Right renal pelvis (tissue), 4 donors: Measurements from ENCODE around the gene DEPDC4. TPM values are rescaled to one million over a fixed set of nuclear protein-coding genes. Genes with fewer than 3 reads are reported as not detected.
A peak's percentile ranks its signal among the peaks of the same experiment; 100 is the strongest.

Experiments used
- DNase-seq, 4 donors: peaks; one replicate each; pipeline ENCODE4 v3.0.0-alpha.2; 2013; ENCODE audit warnings: low read depth in 4 of 4, low spot score in 3 of 4, missing footprints in 1 of 4
- polyA plus RNA-seq, 4 donors: library from polyadenylated mRNA; unstranded; fragments of 120-200 nt; gene quantifications; one replicate each; pipeline ENCODE4 v1.2.1, GENCODE V29; 2013; ENCODE audit not compliant: insufficient read length in 4 of 4

The DEPDC4 gene
- polyA plus RNA-seq, 4 donors = 4.1 to 5.9 (median 4.8) TPM

DNA sequence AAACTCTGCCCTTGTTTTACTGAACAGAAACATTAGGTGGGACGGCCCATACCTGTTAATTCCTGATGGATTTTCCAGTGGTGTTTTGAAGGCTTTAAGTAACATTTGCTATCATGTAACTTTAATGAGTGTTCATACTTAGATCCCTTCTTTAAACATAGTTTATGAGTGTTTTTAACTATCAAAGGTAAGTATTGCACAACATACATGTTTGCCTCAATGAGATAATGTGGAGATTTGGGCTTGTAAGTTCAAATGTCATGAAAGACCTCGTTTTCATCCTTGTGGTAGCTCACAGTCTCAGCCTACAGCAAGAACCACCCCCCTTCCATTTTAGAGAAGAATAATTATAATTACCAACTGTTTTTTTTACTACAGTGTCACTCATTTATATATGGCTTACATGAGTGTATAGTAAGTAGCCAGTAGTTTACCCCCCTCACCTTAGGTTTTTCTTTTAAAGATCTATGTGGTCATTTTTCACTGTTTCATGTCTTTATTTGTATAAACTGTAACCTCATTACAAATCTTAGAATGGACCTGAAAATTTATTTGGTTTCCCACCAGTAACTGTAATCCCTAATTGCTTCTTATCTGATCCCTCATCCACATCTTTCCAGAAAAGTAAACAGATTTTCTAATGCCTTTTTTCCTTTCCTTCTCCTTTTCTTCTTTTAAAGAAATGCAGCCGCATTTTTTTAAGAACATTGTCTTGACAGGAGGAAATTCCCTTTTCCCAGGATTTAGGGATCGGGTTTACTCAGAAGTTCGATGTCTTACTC, 47.4 kb downstream of the DEPDC4 start:
- no peak for DNase-seq

DNA sequence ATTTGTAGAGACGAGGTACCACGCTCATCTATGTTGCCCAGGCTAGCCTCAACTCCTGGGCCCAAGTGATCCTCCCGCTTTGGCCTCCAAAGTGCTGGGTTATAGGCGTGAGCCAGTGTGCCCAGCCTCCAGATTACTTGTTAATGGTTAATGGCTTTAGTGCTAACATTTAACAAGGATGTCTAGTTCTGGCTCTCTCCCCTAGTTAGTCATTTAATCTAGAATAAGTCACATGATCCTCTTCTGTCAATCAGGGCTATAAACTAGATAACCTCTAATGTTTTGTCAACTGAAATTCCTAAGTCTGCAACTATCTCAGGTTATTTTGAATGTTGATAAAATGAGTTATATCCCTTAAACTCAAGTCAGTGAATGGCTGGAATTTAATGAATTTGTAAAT, 50.5 kb downstream of the DEPDC4 start:
- DNase-seq = no peak

DNA sequence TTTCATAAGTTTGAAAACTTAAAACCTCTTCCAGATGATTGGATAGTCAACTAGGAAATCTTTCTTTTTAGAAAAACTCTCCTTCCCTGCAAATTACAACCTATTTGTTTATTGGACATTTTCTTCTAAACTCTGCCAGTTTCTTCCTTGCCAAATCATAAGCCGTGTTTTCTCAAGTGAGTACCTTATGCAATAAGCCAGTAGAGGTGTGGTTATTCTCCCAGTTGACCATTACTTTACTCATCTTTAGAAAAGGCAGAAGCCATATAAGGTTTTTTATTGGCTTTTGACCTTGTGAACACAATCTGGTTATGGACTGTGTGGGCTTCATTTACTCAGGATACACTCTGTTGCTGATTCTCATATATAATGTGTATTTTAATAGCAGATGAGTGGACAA, 51.7 kb downstream of the DEPDC4 start:
- DNase-seq = no peak

DNA sequence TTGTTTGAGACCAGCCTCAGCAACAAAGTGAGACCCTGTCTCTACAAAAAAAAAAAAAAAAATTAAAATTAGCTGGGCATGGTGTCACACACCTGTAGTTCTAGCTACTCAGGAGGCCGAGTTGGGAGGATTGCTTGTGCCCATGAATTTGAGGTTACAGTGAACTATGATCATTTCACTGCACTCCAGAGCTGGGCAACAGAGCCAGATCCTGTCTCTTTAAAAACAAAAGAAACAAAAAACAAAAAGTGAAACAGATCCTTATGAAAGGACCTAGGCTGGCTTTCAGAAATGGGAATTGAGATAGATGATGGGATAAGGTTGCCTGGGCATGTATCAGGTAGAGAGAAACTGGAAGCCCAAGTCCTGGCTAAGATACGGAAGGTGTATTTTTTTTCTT, 52.4 kb downstream of the DEPDC4 start:
- no peak for DNase-seq

DNA sequence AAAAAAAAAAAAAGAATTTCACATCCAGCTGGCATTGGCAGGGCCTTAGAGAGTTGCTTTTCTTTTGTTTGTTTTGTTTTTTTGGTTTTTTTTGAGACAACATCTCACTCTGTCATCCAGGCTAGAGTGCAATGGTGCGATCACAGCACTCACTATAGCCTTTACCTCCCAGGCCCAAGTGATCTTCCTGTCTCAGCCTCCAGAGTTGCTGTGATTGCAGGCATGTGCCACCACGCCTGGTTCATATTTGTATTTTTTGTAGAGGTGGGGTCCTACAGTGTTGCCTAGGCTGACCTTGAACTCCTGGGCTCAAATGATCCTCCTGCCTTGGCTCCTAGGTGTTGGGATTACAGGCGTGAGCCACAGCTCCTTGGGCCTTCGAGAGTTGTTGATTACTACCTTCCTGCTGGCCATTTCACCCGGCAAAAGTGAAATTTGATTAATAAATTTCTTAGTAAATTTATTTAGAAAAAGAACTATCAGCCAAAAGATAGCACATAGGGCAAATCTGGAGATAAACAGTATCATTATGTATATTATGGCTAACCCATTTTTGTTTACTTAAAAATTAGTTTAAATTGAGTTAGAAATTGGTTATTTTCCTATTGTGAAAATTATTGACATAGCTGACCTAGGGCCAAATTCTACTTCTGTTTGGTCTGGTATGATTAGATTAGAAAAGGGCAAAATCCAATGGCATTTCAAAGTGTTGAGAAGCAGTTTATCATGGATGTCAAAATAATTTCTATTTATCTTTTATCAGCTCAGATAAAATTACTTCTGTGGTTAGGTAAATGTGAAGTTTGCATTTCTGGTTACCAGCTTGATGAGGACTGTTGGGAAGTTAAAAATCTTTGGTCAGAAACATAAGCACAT, 53.6 kb downstream of the DEPDC4 start:
- no peak for DNase-seq

DNA sequence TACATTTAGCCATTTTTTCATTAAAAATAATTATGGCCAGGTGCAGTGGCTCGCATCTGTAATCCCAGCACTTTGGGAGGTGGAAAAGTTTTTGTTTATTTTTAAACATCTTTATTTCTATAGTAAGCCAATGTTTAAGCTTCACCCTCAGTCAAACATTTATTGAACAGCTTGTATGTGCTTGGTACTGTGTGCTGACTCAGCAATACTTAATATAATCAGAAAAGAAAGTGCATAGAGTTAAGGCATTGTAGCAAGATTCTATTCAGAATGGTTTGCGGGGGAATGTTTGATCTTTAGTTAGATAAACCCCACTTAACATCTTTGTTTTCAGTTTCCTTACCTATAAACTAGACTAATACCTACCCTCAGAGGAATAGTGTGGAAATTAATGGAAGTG, 55.2 kb downstream of the DEPDC4 start:
- no peak for DNase-seq

DNA sequence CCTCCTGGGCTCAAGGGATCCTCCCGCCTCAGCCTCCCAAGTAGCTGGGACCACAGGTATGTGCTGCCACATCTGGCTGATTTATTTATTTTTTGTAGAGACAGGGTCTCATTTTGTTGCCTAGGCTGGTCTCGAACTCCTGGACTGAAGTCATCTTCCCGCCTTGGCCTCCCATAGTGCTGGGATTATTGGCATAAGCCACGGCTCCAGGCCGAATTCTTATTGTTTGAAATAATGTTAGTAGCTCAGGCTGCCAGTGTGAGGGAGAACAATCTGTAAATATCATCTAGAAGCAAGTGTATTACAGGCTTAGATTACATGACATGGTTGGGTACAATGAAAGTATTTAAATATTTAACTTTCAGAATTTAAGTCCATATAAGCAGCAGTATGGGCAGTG, 58.0 kb downstream of the DEPDC4 start:
- DNase-seq = no peak

DNA sequence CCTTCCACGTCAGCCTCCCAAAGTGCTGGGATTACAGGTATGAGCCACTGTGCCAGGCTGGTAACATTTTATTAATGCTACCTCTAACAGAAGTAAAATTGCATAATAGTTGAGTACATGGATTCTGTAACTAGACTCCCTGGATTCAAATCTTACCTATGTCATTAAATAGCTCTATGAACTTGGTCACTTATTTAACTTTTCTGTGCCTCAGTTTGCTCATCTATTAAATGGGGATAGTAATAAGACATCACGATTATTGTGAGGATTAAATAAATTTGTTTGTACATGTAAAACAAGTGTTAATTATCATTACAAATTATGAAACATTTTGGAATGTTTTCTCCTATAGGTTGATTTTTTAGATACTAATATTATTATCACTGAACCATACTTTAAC, 59.6 kb downstream of the DEPDC4 start:
- DNase-seq = no peak

DNA sequence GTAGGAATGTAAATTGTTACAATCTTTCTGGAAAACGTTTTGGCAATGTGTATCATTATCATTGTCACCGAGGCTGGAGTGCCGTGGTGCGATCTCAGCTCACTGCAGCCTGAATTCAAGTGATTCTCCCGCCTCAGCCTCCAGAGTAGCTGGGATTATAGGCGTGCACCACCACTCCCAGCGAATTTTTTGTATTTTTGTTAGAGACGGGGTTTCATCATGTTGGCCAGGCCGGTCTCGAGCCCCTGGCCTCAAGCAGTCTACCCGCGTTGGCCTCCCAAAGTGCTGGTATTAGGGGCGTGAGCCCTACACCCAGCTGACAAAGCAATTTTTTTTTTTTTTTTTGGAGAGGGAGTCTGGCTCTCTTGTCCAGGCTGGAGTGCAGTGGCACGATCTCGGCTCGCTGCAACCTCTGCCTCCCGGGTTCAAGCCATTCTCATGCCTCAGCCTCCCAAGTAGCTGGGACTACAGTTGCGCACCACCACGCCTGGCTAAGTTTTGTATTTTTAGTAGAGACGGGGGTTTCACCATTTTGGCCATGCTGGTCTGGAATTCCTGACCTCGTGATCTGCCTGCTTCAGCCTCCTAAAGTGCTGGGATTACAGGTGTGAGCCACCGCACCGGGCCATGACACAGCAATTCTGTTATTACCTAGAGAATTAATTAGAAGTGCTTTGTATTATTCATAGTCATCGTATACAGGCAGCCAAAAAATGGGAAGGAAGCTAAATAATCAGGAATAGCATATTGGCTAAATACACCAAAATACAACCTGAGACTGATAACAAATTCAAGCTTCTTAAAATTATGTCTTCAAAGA, 65.1 kb downstream of the DEPDC4 start:
- DNase-seq = no peak

DNA sequence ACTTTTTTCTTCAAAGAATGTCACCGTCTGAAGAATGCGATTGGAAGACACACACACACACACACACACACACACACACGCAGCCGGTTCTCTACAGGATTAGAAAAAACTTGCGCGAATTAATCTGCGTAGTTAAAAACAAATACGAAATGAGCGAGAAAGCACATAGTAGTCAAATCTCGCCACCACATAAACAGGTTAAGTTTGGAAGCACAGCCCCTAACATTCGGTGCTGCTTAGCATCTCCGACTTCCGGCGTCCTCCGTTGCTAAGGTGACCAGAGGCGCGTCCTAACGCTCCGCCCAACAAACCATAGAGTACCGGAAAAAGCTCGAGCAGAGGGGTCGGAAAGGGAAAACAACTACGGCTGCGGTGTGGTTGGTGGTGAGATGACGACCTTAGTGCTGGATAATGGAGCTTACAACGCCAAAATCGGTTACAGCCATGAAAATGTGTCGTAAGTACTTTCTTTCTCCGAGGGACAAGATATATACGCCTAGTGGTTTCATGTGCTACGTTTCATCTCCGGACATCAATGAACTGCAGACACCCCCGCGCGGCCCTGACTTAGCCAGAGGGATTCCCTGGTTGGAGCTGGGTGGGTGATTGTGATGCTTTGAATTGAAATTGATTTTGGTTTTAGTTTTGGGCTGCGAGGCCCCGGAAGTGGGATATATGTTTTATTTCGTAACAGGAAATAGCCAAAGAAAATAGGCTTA, 66.3 kb downstream of the DEPDC4 start, which contains the start of gene ACTR6:
ACTR6 (plus strand) TSS at position 353 of the 719 bp plus-strand sequence; CDS start at position 390, 37 bp downstream.
- DNase-seq = peak; percentile 95 to 99 (median 96)

DNA sequence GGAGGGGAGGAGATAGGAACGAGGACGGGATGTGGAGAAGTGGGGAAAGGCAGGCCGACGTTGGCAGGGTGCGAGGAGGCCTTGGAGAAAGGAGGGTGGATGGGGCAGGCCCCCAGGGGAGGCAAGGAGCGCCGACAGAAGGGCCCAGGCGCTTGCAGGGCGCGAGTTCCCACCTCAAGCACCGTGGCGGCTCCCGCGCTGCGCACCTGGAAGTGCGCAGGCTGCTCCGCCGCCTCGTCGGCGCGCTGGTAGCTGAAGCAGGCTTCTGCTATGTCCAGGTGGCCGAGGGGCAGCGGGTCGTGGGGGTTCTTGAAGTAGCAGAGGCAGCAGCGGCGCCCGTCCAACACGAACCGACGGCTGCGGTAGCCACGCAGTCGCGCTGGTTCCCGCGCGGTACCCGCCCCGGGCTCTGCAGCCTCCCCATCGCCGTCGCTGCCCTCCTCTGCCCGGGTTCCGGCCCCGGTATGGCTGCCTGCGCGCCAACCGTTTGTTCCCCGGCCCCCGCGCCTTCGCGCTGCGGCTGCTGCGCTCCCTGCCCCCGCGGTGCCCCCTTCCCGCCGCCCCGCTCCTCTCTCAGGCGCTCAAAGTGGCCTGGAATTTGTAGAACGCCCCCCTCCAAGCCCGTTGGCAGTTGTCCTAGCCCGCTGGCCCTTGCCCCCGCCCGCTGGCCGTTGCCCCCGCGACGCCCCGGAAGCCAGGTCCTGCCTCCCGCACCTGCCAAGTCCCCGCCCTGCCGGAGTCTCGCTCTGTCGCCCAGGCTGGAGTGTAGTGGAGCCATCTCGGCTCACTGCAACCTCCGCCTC, 67.3 kb downstream of the DEPDC4 start:
- peak in 3 of 4 donors; percentile 17 to 36 (median 32) for DNase-seq

DNA sequence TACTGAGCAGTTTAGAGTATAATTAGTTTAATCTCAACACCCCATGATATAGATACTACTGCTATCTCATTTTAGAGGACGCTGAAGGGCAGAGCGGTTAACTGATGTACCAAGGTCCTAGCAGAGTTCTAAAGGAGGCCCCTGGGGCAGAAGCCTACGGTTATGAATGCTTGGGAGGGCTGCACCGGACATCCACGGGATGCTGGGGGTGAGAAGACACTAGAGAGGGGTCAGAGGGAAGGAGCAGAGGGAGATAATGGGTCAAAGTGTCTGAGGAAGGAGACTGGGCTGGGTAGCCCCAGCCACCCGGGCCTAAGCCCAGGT, 67.9 kb downstream of the DEPDC4 start:
- no peak for DNase-seq

DNA sequence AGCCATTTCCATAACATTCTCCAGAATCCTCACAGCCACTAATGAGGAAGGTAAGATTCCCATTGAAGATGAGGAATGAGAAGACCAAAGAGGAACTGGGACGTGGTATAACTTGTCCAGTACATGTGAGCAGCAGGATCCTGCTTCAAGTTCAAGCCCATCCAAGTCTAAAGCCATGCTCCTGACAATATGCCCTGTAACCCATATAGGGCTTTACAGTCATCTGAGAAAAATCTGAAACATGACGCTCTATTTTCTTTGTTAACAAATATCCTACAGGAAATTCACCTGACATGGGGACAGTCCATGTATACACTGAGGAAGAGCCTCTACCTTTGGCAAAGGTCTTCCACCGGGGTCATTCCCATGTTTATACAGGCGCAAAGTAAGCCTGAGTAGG, 69.4 kb downstream of the DEPDC4 start:
- DNase-seq = no peak

DNA sequence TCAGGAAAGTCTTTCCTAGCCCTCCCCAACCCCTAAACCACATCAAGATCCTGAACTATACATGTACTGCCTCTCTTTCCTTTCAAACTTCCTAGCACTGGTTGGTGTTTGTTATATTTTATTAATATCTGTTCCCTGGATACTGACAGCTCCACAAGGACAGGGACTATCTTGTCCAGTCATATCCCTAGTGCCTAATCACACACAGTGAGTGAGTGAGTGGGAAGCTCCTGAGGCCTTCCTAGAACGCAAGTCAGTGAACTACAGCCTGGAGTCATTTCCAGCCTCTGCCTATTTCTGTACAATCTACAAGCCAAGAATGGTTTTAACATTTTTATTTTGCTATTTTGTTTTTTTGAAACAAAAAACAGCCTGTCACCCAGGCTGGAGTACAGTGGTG, 73.8 kb downstream of the DEPDC4 start:
- DNase-seq = no peak

Other genes with a start within 250 kb of the DEPDC4 start
- gene BLTP3B, start 124.2 kb downstream of the DEPDC4 start, polyA plus RNA-seq = 10 to 100 TPM; 20.7 to 24.3 (median 22.3) TPM
- gene ACTR6, start 66.3 kb downstream of the DEPDC4 start, polyA plus RNA-seq = 10 to 100 TPM; 36.9 to 41.0 (median 39.3) TPM
- gene SCYL2, start 98 bp upstream of the DEPDC4 start, polyA plus RNA-seq = 10 to 100 TPM; 49.3 to 62.0 (median 54.5) TPM
- gene SLC17A8, start 90.0 kb upstream of the DEPDC4 start, polyA plus RNA-seq = under 1 TPM; 0.22 to 0.51 (median 0.37) TPM
- 10 to 100 TPM; 13.0 to 18.6 (median 15.0) TPM for gene NR1H4, start 206.8 kb upstream of the DEPDC4 start, polyA plus RNA-seq